ENCODE data around the gene EFL1.

- TF ChIP-seq CTCF (IDR thresholded peaks at IDR 0.05) (no peak), EP300 (IDR thresholded peaks at IDR 0.05) (no peak), POLR2A (IDR thresholded peaks at IDR 0.05) (no peak)
Observed at GRCh38 chr15:82113106-82113715, 149.3 kb downstream of the EFL1 start.
